K562 (cell line): ENCODE measurements around the gene PLD5. TPM values are rescaled to one million over a fixed set of nuclear protein-coding genes. Genes with fewer than 3 reads are reported as not detected.

Source experiments
- ATAC-seq: fragments of 200-7000 bp; cut with Tn5 transposase; 3 replicates; pipeline ENCODE4 v1.9.1; 2020; ENCODE audit warnings: moderate library complexity
- BruUV-seq: library from RNA; stranded (reverse); fragments of 400-500 nt; replicated peaks from 2 replicates; lab custom pipeline; 2021; lab: Mats Ljungman, UMichigan
- CTCF ChIA-PET: fragments of 300-600 bp; formaldehyde crosslinking; extraction: SDS; loops from one replicate; lab custom pipeline; 2021; ENCODE audit warnings: low intra/inter-chr PET ratio; lab: Yijun Ruan, JAX
- POLR2A ChIA-PET: fragments of 300-600, 350-650 bp; sonication (Branson Sonifier 250); formaldehyde crosslinking; extraction: SDS; loops from one replicate; lab custom pipeline; 2021; ENCODE audit warnings: antibody characterized with exemption, inconsistent platforms; lab: Yijun Ruan, JAX
- DNase-seq, 4 experiments: peaks; one replicate each; pipeline versions ENCODE4 v3.0.0 to v3.0.0-alpha.2; 2011 to 2018; ENCODE audit warnings: low spot score in 3 of 4, mixed read lengths in 3 of 4; ENCODE audit errors: extremely low read depth in 1 of 4
- FAIRE-seq: peaks from 2 replicates; lab custom pipeline; 2011; peaks lifted over from hg19 to GRCh38; lab: Jason Lieb, UNC
- H2AFZ ChIP-seq: 2 replicates; pipeline ENCODE4 v1.6.0; 2011; ENCODE audit warnings: low read depth, low read length, control low read depth, inconsistent platforms
- H3K27ac ChIP-seq: fragments of 200-600 bp; 3 replicates; pipeline ENCODE4 v1.8.0; 2011; ENCODE audit warnings: low read depth, mild to moderate bottlenecking, control low read depth, inconsistent platforms, low read length, moderate library complexity, mixed read lengths; ENCODE audit errors: extremely low read depth
- H3K27me3 ChIP-seq, 2 experiments: fragments of 300-600 bp in 1 of 2; 2 replicates in 1 of 2; 3 replicates in 1 of 2; pipeline versions ENCODE4 v1.6.0 to v1.8.0; 2011; ENCODE audit warnings: inconsistent platforms in 2 of 2, low read length in 2 of 2, mild to moderate bottlenecking in 1 of 2, mixed read lengths in 1 of 2, moderate library complexity in 1 of 2; ENCODE audit not compliant: control insufficient read depth in 2 of 2, insufficient read depth in 2 of 2
- H3K36me3 ChIP-seq: fragments of 300-600 bp; 3 replicates; pipeline ENCODE4 v1.8.0; 2011; ENCODE audit warnings: mild to moderate bottlenecking, low read length, inconsistent platforms; ENCODE audit not compliant: control insufficient read depth, insufficient read depth
- H3K4me1 ChIP-seq, 2 experiments: fragments of 200-600 bp in 1 of 2; replicated peaks in 1 of 2; 2 replicates in 1 of 2; 3 replicates in 1 of 2; pipeline versions ENCODE4 v1.5.1 to v1.8.0; 2011; ENCODE audit warnings: inconsistent platforms in 2 of 2, low read length in 2 of 2, mild to moderate bottlenecking in 1 of 2, mixed read lengths in 1 of 2, moderate library complexity in 1 of 2; ENCODE audit not compliant: control insufficient read depth in 2 of 2, insufficient read depth in 2 of 2
- H3K4me2 ChIP-seq: 2 replicates; pipeline ENCODE4 v1.6.1; 2011; ENCODE audit warnings: low read length, control low read depth, inconsistent platforms, mixed read lengths; ENCODE audit not compliant: insufficient read depth
- H3K4me3 ChIP-seq: fragments of 200-600 bp; sonication (generic), shearing (Covaris generic); 2 replicates; pipeline ENCODE4 v1.5.1; 2016; ENCODE audit warnings: control low read depth, inconsistent platforms
- H3K79me2 ChIP-seq: fragments of 200-600 bp; 3 replicates; pipeline ENCODE4 v1.8.0; 2011; ENCODE audit warnings: low read length, inconsistent platforms; ENCODE audit not compliant: control insufficient read depth, insufficient read depth
- H3K9ac ChIP-seq, 2 experiments: 2 replicates each; pipeline versions ENCODE4 v1.6.0 to v1.6.1; 2011; ENCODE audit warnings: low read depth in 2 of 2, low read length in 2 of 2, control low read depth in 1 of 2, inconsistent platforms in 1 of 2, mild to moderate bottlenecking in 1 of 2, mixed read lengths in 1 of 2; ENCODE audit not compliant: insufficient read depth in 1 of 2
- H3K9me1 ChIP-seq: one replicate; pipeline ENCODE4 v1.6.0; 2011; ENCODE audit warnings: inconsistent platforms, mild to moderate bottlenecking, low read length, moderate library complexity; ENCODE audit not compliant: control insufficient read depth, insufficient read depth
- H3K9me3 ChIP-seq: replicated peaks from 2 replicates; pipeline ENCODE4 v1.5.1; 2011; ENCODE audit warnings: low read depth, low read length, inconsistent platforms; ENCODE audit not compliant: control insufficient read depth, insufficient read depth
- H4K20me1 ChIP-seq: replicated peaks from 2 replicates; pipeline ENCODE4 v1.6.1; 2011; ENCODE audit warnings: low read length, inconsistent platforms, mixed read lengths; ENCODE audit not compliant: control insufficient read depth, insufficient read depth
- CBFA2T3 ChIP-seq: fragments of 450-650 bp; IDR thresholded peaks from 2 replicates; pipeline ENCODE4 v1.6.1; 2017
- DNMT1 ChIP-seq: fragments of 450-650 bp; IDR thresholded peaks from 2 replicates; pipeline ENCODE4 v1.6.1; 2016; ENCODE audit warnings: antibody characterized with exemption, mild to moderate bottlenecking
- FOXP1 ChIP-seq: sonication (generic); formaldehyde crosslinking; IDR thresholded peaks from 2 replicates; pipeline ENCODE4 v1.8.0; 2022; ENCODE audit warnings: mild to moderate bottlenecking, missing genetic modification reagents
- HDAC8 ChIP-seq: fragments of 450-650 bp; IDR thresholded peaks from 2 replicates; pipeline ENCODE4 v1.6.1; 2016; ENCODE audit warnings: mild to moderate bottlenecking, missing genetic modification characterization, moderate library complexity, missing compliant biosample characterization
- HNRNPK ChIP-seq: fragments of 200-400 bp; formaldehyde crosslinking; IDR thresholded peaks from one replicate; pipeline ENCODE4 v1.6.1; 2018; ENCODE audit warnings: mild to moderate bottlenecking, low read depth, low read length; ENCODE audit not compliant: poor library complexity, severe bottlenecking
- ILF3 ChIP-seq: fragments of 450-650 bp; IDR thresholded peaks from 2 replicates; pipeline ENCODE4 v1.6.1; 2018; ENCODE audit warnings: antibody characterized with exemption, mild to moderate bottlenecking, moderate library complexity, borderline replicate concordance
- IRF2 ChIP-seq: sonication (generic); formaldehyde crosslinking; IDR thresholded peaks from 2 replicates; pipeline ENCODE4 v1.8.1; 2022; ENCODE audit warnings: mild to moderate bottlenecking, missing genetic modification reagents
- KDM1A ChIP-seq, 2 experiments: fragments of 450-650 bp; IDR thresholded peaks; 2 replicates each; pipeline ENCODE4 v1.6.1; 2016; ENCODE audit warnings: mild to moderate bottlenecking in 2 of 2
- LARP7 ChIP-seq: fragments of 450-650 bp; IDR thresholded peaks from 2 replicates; pipeline ENCODE4 v1.6.1; 2016
- NUFIP1 ChIP-seq: fragments of 450-650 bp; IDR thresholded peaks from 2 replicates; pipeline ENCODE4 v1.6.1; 2018; ENCODE audit not compliant: partially characterized antibody
- POLR2H ChIP-seq: IDR thresholded peaks from 2 replicates; pipeline ENCODE4 v1.6.1; 2016; ENCODE audit warnings: missing genetic modification characterization, low read depth, mild to moderate bottlenecking, control low read depth, missing compliant biosample characterization, moderate library complexity
- RAD51 ChIP-seq: fragments of 450-650 bp; IDR thresholded peaks from 2 replicates; pipeline ENCODE4 v1.7.1; 2016; ENCODE audit warnings: low read depth, mild to moderate bottlenecking, borderline replicate concordance
- SAP30 ChIP-seq: fragments of 200-600 bp; sonication (generic); IDR thresholded peaks from 2 replicates; pipeline ENCODE4 v1.6.1; 2012; ENCODE audit warnings: borderline replicate concordance, low read depth, mild to moderate bottlenecking, moderate library complexity, low read length, control low read depth, inconsistent platforms; ENCODE audit not compliant: insufficient read depth, poor library complexity, severe bottlenecking
- ZFPM2 ChIP-seq: fragments of 250-450 bp; sonication (Bioruptor Pico); IDR thresholded peaks from 2 replicates; pipeline ENCODE4 v1.5.1; 2022; ENCODE audit warnings: mild to moderate bottlenecking
- ZNF347 ChIP-seq: fragments of 450-650 bp; formaldehyde crosslinking; IDR thresholded peaks from 2 replicates; pipeline ENCODE4 v1.4.0; 2020; ENCODE audit warnings: low read depth, mild to moderate bottlenecking, moderate library complexity
- ZNF707 ChIP-seq: fragments of 250-450 bp; sonication (Bioruptor Pico); conservative IDR thresholded peaks from 2 replicates; pipeline ENCODE4 v1.8.0; 2022; ENCODE audit warnings: inconsistent platforms, mild to moderate bottlenecking, moderate library complexity
- WGBS: fragments of 100-300 bp; shearing (Covaris generic); methylation state at CpG from one replicate; pipeline ENCODE4 v1.1.6; 2016; ENCODE audit warnings: low coverage, mixed read lengths; ENCODE audit not compliant: insufficient coverage; ENCODE audit errors: missing lambda C conversion rate; 5-methylcytosine and 5-hydroxymethylcytosine counted together
- in situ Hi-C: fragments of 300-500 bp; cut with MboI; formaldehyde crosslinking; loops from 4 replicates; pipeline ENCODE4 v1.15.0; 2018; ENCODE audit warnings: inconsistent platforms, mixed read lengths
- intact Hi-C: fragments of 100-400 bp; cut with micrococcal nuclease; formaldehyde crosslinking; loops from 2 replicates; pipeline ENCODE4 v1.14.2; 2022
- polyA plus RNA-seq, 8 experiments: library from polyadenylated mRNA; depleted of rRNA in 4 of 8; stranded (reverse) in 5 of 8; unstranded in 3 of 8; fragments of >200 nt; fragmentation: Nextera tagmentation in 2 of 8; fragmentation: Illumina TruSeq in 1 of 8; extraction: Ambion mirVana in 2 of 8; extraction: Trizol in 1 of 8; gene quantifications; 2 replicates each; pipeline versions ENCODE4 v1.2.1 to v1.2.3, GENCODE V29; 2011 to 2014; ENCODE audit warnings: inconsistent platforms in 1 of 8, missing spikeins in 1 of 8
- total RNA-seq, 7 experiments: library from RNA; depleted of rRNA in 6 of 7; stranded (reverse); fragments of >200 nt in 6 of 7; fragmentation: Illumina TruSeq in 2 of 7; extraction: Trizol in 2 of 7; gene quantifications; 2 replicates each; pipeline versions ENCODE4 v1.2.1 to v1.2.3, GENCODE V29; 2011 to 2021; ENCODE audit warnings: low replicate concordance in 1 of 7
- TF ChIP-seq, protein P1 (sequence below): conservative IDR thresholded peaks from 2 replicates; pipeline ENCODE4 v1.6.1; 2011; ENCODE audit warnings: low read depth, mild to moderate bottlenecking, low read length; ENCODE audit not compliant: control insufficient read depth
- TF ChIP-seq, protein P2 (sequence below): fragments of 450-650 bp; conservative IDR thresholded peaks from 2 replicates; pipeline ENCODE4 v1.6.1; 2016; ENCODE audit warnings: missing genetic modification characterization, low read depth, mild to moderate bottlenecking, control low read depth, missing compliant biosample characterization
- TF ChIP-seq, protein P3 (sequence below): fragments of 250-450 bp; sonication (Bioruptor Pico); IDR thresholded peaks from 2 replicates; pipeline ENCODE4 v1.4.0; 2020; ENCODE audit warnings: borderline replicate concordance

PLD5 gene
- total and polyA plus RNA-seq, 9 of the 15 experiments (the other 6 are each of a cell fraction or from before 2014, with no cell fraction given): not detected

GRCh38 chr1:242086093-242086492 lies 438.4 kb downstream of the PLD5 start:
- H3K27me3 ChIP-seq: no peaks in the 10 kb centered on the region
- H3K4me2 ChIP-seq: no peak overlapping the region
- in situ Hi-C loops: no loop called here
- intact Hi-C loops: no loop called here
- H3K4me1 ChIP-seq: no peaks in the 10 kb centered on the region
- POLR2A ChIA-PET: no interaction called here
- H3K4me3 ChIP-seq: no peak overlapping the region
- TF ChIP-seq NUFIP1 (no peak), POLR2H (no peak), ZNF707 (CRISPR knock-in tag) (no peak), HDAC8 (no peak), KDM1A (IDR thresholded peaks at IDR 0.05) (no peak), HNRNPK (no peak), ZNF347 (CRISPR knock-in tag) (no peak), LARP7 (no peak), DNMT1 (no peak), CBFA2T3 (no peak), IRF2 (no peak), ZFPM2 (no peak), RAD51 (no peak), ILF3 (no peak), FOXP1 (no peak), SAP30 (no peak)
- TF ChIP-seq, protein P1, sequence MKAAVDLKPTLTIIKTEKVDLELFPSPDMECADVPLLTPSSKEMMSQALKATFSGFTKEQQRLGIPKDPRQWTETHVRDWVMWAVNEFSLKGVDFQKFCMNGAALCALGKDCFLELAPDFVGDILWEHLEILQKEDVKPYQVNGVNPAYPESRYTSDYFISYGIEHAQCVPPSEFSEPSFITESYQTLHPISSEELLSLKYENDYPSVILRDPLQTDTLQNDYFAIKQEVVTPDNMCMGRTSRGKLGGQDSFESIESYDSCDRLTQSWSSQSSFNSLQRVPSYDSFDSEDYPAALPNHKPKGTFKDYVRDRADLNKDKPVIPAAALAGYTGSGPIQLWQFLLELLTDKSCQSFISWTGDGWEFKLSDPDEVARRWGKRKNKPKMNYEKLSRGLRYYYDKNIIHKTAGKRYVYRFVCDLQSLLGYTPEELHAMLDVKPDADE: no peak
- TF ChIP-seq, protein P2, sequence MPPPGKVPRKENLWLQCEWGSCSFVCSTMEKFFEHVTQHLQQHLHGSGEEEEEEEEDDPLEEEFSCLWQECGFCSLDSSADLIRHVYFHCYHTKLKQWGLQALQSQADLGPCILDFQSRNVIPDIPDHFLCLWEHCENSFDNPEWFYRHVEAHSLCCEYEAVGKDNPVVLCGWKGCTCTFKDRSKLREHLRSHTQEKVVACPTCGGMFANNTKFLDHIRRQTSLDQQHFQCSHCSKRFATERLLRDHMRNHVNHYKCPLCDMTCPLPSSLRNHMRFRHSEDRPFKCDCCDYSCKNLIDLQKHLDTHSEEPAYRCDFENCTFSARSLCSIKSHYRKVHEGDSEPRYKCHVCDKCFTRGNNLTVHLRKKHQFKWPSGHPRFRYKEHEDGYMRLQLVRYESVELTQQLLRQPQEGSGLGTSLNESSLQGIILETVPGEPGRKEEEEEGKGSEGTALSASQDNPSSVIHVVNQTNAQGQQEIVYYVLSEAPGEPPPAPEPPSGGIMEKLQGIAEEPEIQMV (tag): no peak
- TF ChIP-seq, protein P3, sequence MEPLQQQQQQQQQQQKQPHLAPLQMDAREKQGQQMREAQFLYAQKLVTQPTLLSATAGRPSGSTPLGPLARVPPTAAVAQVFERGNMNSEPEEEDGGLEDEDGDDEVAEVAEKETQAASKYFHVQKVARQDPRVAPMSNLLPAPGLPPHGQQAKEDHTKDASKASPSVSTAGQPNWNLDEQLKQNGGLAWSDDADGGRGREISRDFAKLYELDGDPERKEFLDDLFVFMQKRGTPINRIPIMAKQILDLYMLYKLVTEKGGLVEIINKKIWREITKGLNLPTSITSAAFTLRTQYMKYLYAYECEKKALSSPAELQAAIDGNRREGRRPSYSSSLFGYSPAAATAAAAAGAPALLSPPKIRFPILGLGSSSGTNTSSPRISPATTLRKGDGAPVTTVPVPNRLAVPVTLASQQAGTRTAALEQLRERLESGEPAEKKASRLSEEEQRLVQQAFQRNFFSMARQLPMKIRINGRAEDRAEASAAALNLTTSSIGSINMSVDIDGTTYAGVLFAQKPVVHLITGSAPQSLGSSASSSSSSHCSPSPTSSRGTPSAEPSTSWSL (CRISPR knock-in tag): no peak
- H3K9me1 ChIP-seq: no peaks in the 10 kb centered on the region
- no peaks in the 10 kb centered on the region for H3K36me3 ChIP-seq
- DNase-seq: no peak
- BruUV-seq: no TSS peak
- H2AFZ ChIP-seq: no peak overlapping the region
- H3K27ac ChIP-seq: no peak overlapping the region
- ATAC-seq: no peak
- CTCF ChIA-PET: no interaction called here
- FAIRE-seq: no peak
- no peaks in the 10 kb centered on the region for H3K9me3 ChIP-seq
- WGBS: 3% methylated on average over 3 of the region's 3 CpGs
- no peaks in the 10 kb centered on the region for H4K20me1 ChIP-seq
- H3K9ac ChIP-seq: no peak overlapping the region
- no peaks in the 10 kb centered on the region for H3K79me2 ChIP-seq
